Muscle layer of duodenum (tissue), 2 donors: ENCODE measurements around the gene BRD9.
"Not testable (repeated sequence)": the region's sequence is repeated elsewhere in the genome, so short reads cannot be mapped to it uniquely, and the experiment has no call there.

Experiments
- H3K27ac ChIP-seq: one replicate; pipeline ENCODE4 v1.7.0; 2013; ENCODE audit warnings: mild to moderate bottlenecking, low read length
- H3K27me3 ChIP-seq: one replicate; pipeline ENCODE4 v1.7.0; 2013; ENCODE audit warnings: low read depth, mild to moderate bottlenecking, control low read depth, low read length
- H3K36me3 ChIP-seq, 2 donors: one replicate each; pipeline ENCODE4 v1.7.0; 2013; ENCODE audit warnings: low read length in 2 of 2, control low read depth in 1 of 2, mild to moderate bottlenecking in 1 of 2; ENCODE audit not compliant: insufficient read depth in 2 of 2, control insufficient read depth in 1 of 2
- H3K4me1 ChIP-seq, 2 donors: one replicate each; pipeline ENCODE4 v1.7.0; 2013; ENCODE audit warnings: low read length in 2 of 2, mild to moderate bottlenecking in 2 of 2, control low read depth in 1 of 2, moderate library complexity in 1 of 2; ENCODE audit not compliant: insufficient read depth in 2 of 2, control insufficient read depth in 1 of 2
- H3K4me3 ChIP-seq, 2 donors: one replicate each; pipeline ENCODE4 v1.7.0; 2013; ENCODE audit warnings: low read length in 2 of 2, low read depth in 1 of 2, mild to moderate bottlenecking in 1 of 2
- H3K9me3 ChIP-seq, 2 donors: one replicate each; pipeline ENCODE4 v1.7.0; 2013; ENCODE audit warnings: low read length in 2 of 2, control low read depth in 1 of 2, mild to moderate bottlenecking in 1 of 2; ENCODE audit not compliant: control insufficient read depth in 1 of 2
- donor health status: healthy.

BRD9 gene

DNA sequence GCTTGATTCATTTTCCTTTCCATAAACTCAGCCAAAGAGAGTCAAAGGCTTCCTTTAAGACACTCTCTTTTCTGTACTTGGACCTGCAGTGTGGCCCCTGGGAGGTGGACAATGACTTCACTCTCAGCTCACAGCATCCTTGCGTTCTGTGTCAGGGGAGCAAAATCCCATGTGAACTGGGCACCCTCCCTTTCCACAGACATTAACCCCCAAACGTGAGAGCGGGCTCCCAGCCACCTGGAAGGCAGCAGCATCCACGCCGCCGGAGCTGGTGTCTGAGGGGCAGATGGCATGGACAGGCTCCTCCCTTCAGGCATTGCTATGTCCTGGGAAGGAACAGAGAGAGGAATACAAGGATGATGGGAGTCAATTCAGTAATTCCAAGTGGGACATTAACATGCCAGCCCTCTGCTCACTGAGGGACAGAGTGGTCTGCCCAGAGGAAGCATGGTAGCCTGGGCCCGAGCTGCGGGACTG lies 39.6 kb upstream of the BRD9 start:
- H3K27ac ChIP-seq: peak overlapping the region; percentile 28
- H3K9me3 ChIP-seq: no peaks in the 10 kb centered on the region

DNA sequence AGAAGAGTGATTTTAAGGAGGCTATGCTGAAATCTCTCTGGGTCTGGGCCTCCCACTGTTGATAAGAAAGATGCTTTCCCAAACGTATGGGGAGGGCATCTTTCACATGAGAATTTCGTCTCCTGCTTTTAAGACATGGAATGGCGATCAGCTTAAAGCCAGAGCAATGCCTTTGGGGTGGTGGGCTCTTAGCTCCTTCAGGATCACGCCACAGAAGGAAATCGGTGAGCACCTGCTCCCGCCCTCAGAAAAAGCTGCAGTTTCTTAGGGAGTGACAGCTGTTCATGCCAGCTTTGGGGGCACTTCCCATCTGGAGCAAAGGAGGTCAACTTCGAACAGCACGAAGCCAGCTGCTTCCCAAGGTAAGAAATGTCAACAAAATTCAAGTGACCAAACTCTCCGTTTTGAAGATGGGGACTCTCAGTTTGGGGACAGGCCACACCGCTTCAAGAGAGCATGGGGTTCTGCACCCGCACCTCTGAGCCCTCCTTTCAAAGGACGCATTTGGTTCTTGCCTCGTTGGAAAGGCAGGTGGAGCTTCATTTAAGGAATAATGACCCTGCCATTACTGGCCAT lies 39.1 kb upstream of the BRD9 start:
- H3K27me3 ChIP-seq: no peaks in the 10 kb centered on the region
- H3K9me3 ChIP-seq: no peaks in the 10 kb centered on the region
- no peaks in the 10 kb centered on the region for H3K4me1 ChIP-seq
- no peak overlapping the region for H3K27ac ChIP-seq
- no peaks in the 10 kb centered on the region for H3K36me3 ChIP-seq
- no peak overlapping the region for H3K4me3 ChIP-seq

More for the DNA sequence above, 39.6 kb upstream of the BRD9 start:
- no peaks in the 10 kb centered on the region for H3K4me1 ChIP-seq
- H3K4me3 ChIP-seq: no peak overlapping the region
- H3K36me3 ChIP-seq: no peaks in the 10 kb centered on the region
- no peaks in the 10 kb centered on the region for H3K27me3 ChIP-seq

DNA sequence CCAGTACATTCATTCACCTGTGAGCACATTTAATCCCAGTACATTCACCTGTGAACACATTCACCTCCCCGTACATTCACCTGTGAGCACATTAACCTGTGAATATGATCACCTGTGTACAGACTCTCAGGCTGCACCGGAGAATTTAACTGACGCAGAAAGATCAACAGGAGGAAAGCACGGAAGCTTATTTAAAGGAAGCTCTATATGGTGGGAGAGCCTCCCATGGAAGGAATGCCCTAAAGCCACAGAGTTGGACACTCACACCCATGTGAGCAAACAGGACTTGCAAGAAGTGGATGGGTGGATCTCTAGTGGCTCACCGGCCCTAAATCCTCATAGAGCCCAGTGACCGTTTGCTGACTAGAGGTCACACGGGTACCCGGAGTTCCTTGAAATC lies 38.3 kb upstream of the BRD9 start:
- Histone ChIP-seq H3K4me1 (no peaks in the 10 kb centered on the region), H3K9me3 (no peaks in the 10 kb centered on the region), H3K4me3 (no peak overlapping the region), H3K36me3 (no peaks in the 10 kb centered on the region), H3K27ac (no peak overlapping the region), H3K27me3 (peaks cover 5% of the 10 kb centered on the region)

DNA sequence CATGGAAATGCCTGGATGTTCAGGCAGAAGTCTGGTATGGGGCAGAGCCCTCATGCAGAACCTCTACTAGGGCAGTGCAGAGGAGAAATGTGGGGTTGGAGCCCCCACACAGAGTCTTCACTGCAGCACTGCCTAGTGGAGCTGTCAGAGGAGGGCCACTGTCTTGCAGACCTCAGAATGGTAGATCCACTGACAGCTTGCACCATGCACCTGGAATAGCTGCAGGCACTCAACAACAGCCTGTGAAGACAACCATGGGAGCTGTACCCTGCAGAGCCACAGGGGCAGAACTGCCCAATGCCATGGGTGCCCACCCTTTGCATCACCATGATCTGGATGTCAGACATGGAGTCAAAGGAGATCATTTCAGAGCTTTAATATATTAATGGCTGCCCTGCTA lies 37.0 kb upstream of the BRD9 start:
- H3K4me1 ChIP-seq: no peaks in the 10 kb centered on the region
- no peaks in the 10 kb centered on the region for H3K9me3 ChIP-seq
- no peaks in the 10 kb centered on the region for H3K36me3 ChIP-seq
- H3K27ac ChIP-seq: no peak overlapping the region
- H3K27me3 ChIP-seq: peaks cover 7% of the 10 kb centered on the region
- no peak overlapping the region for H3K4me3 ChIP-seq

DNA sequence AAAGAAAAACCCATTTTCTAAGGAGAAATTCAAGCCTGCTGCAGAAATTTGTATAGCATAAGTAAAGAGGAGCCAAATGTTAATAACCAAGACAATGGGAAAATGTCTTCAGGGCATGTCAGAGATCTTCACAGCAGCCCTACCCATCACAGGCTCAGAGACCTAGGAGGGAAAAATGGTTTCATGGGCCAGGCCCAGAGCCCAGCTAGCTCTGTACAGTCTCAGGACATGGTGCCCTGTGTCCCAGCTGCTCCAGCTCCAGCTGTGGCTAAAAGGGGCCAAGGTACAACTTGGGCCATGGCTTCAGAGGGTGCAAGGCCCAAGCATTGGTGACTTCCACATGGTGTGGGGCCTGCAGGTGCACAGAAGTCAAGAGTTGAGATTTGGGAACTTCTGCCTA lies 36.6 kb upstream of the BRD9 start:
- H3K4me1 ChIP-seq, H3K27me3 ChIP-seq, H3K9me3 ChIP-seq, H3K4me3 ChIP-seq, H3K36me3 ChIP-seq, H3K27ac ChIP-seq: not testable (repeated sequence)

DNA sequence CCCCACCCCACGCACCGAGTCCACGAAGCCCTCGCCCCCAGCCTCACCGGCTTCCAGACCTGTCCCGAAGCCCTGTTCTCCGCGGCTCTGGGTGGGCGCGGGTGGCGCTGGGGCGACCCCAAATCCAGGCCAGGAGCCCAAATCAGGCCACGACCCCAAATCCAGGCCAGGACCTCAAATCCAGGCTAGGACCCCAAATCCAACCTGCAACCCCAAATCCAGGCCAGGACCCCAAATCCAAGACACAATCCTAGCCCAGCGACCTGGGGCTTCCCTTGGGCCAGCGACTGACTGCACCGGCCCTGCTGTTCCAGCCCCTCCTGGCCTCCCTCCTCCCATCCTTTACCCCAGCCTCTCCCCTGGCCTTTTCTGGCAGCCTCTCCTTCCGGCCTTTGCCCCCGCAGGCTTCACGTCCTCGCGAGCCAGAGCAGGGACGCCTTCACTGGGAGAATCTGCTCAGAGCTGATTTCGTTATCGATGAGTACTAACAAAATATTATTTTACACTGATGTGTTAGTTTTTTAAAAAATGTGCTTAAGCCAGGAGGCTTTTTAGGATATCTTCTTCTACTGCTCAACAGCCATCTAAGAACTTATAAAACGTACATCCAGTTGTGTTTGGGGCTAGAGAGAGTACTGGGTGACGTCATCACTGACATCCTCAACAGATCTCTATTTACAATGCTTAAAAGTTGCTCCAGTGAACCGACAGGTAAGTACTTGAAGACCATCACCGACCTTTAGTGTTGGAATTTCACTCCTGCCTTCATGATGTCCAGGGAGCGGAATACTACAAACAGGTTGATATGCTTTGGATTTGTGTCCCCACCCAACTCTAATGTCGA lies 34.8 kb upstream of the BRD9 start:
- H3K27me3 ChIP-seq: peaks cover 7% of the 10 kb centered on the region
- H3K4me1 ChIP-seq: no peaks in the 10 kb centered on the region
- H3K9me3 ChIP-seq: no peaks in the 10 kb centered on the region
- peak overlapping the region in 1 of 2 donors; percentile 50 for H3K4me3 ChIP-seq
- no peak overlapping the region for H3K27ac ChIP-seq
- no peaks in the 10 kb centered on the region for H3K36me3 ChIP-seq

DNA sequence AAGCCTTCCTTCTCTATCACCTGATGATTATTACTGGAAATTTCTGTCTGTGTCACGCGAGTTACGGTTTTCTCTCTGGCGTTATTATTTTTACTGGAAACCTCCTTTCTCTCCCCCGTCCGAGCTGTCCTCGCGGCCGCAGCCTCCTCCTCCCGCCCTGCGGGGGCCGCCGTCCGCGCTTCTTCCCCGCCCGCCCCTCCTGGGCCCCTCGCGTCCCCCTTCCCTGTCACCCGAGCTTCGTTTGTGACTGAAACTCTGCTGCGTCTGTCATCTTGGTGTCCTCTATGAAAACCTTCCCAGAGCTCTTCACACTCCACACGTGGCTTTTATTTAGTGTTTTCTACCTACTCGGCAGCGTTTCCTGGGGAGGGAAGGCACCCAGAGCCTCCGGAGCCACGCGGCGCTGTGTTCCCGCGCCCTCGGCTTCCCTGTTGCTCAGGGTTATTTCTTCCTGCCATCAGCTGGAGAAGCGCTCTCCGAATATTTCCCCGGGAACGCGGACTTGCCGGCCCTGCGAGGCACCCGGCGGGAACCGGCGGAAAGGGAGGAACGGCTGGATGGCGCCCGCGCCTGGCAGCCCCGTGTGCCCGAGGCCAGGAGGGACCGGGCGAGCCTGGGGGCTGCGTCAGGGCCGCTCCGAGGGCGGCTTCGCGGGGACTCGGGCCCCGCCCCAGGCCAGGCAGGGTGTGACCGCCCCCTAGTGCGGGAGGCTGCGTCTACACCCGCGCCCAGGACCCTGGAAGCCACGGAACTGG lies 34.0 kb upstream of the BRD9 start:
- Histone ChIP-seq H3K4me3 (peak overlapping the region in 1 of 2 donors; percentile 50), H3K9me3 (no peaks in the 10 kb centered on the region), H3K4me1 (no peaks in the 10 kb centered on the region), H3K36me3 (no peaks in the 10 kb centered on the region), H3K27me3 (peaks cover 7% of the 10 kb centered on the region), H3K27ac (no peak overlapping the region)

DNA sequence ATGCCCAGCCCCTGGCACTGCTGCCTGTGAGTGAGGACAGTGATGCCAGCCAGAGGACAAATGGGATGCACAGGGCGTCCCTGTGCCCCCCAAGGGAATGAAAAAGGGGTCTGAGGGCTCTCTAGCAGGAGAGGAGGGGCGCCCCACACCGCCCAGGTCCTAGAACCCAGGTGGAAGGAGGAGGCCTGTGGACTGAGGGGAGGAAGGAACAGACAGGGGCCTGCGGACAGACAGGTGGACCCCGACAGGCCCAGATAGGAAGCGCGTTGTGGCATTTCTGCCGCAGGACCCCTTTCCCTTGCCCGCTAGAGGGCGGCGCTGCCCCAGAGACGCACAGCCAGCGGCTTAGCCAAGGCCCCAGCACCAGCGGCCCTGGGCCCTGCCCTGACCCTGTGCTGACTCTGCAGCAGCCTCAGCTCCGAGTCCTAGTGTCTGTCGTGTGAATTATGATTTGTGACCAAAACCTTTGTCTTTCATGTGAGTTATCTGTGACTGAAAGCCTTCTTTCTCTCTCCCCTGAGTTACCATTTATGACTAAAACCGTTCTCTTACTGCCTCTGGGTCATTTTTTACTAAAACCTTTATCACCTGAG lies 30.8 kb upstream of the BRD9 start:
- H3K4me3 ChIP-seq: no peak overlapping the region
- no peaks in the 10 kb centered on the region for H3K9me3 ChIP-seq
- H3K36me3 ChIP-seq: no peaks in the 10 kb centered on the region
- H3K4me1 ChIP-seq: no peaks in the 10 kb centered on the region
- no peak overlapping the region for H3K27ac ChIP-seq
- H3K27me3 ChIP-seq: peaks cover 7% of the 10 kb centered on the region

DNA sequence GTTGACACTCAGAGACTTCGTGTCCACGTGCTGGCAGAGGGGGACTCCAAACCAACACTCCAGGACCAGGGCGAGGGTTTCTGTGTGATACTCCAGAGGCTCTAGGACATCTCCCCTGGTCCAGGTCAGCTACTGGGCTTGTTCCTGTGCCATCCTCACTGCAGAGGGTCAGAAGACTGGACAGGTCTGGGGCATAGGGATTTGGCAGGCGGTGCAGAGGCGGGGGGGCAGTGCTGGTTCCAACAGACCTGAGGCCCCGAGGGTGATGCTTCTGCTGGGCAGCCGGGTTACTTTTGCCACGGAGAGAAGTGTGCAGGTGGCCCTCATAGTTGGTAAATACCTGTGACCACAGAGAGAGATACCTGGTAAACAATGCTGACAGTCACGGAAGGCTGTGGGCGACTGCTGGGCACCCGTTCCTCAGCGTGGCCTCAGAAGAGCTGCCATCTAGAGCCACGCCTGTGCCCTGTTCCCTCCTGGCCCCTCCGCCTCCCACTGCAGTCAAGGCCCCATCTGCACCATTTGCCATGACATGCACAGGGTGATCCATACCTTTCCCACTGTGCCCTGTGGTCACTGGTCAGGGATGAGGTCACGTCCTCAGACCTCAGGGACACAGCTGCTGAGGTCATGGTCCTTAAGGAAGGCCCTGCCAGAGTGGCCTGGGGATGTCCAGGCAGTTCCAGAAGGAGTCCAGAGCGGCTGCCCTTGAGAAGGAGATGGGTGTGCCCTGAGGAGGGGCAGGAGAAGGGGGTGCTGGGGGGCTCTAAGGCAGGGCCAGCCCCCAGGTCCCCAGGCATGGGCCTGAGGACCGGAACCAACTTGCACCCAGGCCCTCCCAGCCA lies 30.1 kb upstream of the BRD9 start:
- Histone ChIP-seq H3K9me3 (no peaks in the 10 kb centered on the region), H3K27me3 (peaks cover 7% of the 10 kb centered on the region), H3K36me3 (no peaks in the 10 kb centered on the region), H3K4me1 (no peaks in the 10 kb centered on the region), H3K27ac (no peak overlapping the region), H3K4me3 (no peak overlapping the region)

DNA sequence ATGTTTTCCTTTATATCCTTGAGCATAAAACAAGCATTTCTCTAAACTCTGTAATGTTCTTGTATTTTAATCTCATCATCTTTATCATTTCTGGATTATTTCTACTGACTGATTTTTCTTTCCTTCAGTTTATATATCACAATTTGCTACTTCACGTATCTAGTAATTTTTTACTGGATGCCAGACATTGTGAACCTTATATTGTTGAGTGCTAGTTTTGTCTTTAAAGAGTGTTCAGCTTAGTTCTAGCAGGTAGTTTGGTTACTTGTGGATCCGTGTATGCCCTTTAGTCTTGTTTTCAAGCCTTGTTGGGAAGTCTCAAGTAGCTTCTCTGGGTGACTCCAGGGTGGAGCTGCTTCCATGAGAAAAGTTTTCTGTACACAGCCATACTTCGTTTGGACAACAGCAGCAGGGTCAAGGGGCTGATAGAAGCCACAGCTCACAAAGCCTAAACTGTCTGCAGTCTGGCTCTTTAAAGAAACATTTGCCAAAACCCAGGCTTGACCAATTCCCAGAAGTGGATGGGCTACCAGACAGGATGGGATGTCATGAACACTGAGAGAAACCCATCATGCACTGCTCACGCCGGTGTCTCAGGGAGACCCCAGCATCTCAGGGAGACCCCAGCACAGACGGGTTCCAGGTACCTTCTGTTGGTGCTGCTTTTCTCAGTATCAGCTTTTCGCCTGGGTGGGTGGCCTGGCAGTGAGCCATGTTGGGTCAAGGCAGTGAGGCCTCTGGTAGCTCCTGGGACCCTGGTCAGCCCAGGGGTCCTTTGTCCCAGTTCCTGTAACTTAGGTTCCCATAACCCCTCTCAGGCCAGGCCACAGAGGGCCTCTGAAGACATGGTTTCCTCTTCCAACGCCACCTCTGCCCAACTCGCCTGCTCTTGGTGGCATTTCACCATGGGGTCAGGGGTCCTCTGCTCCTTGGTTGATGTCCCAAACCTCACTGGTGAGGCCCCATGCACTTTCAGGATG lies 29.1 kb upstream of the BRD9 start:
- Histone ChIP-seq H3K36me3 (no peaks in the 10 kb centered on the region), H3K9me3 (no peaks in the 10 kb centered on the region), H3K4me1 (no peaks in the 10 kb centered on the region), H3K27me3 (peaks cover 7% of the 10 kb centered on the region), H3K27ac (no peak overlapping the region), H3K4me3 (no peak overlapping the region)
